NOMO-1 treated with dmso at 0.1 percent for 144 hours (cell line): Measurements from ENCODE around the gene NRSN2.
"Not testable (repeated sequence)": the region's sequence is repeated elsewhere in the genome, so short reads cannot be mapped to it uniquely, and the experiment has no call there.

ENCODE experiments used
- DNase-seq: peaks from one replicate; lab custom pipeline; 2025; ENCODE audit not compliant: unreplicated experiment; lab: John Stamatoyannopoulos, UW

The NRSN2 gene

GRCh38 chr20:325045-325888 is 21.6 kb upstream of the NRSN2 start, which contains the start of gene SOX12:
Gene SOX12 (plus strand): TSS chr20:325552. CDS start chr20:325925, 373 bp downstream.
- peak; percentile 95 for DNase-seq

- DNase-seq: peak; percentile 15
Observed at GRCh38 chr20:325889-326644, 20.8 kb upstream of the NRSN2 start.

- DNase-seq: peak; percentile 7
Observed at GRCh38 chr20:326645-327185, 20.2 kb upstream of the NRSN2 start.

- peak; percentile 42 for DNase-seq
Observed at GRCh38 chr20:327186-328026, 19.5 kb upstream of the NRSN2 start.

GRCh38 chr20:328027-328974 is 18.6 kb upstream of the NRSN2 start:
- DNase-seq: no peak

- no peak for DNase-seq
Observed at GRCh38 chr20:328975-329695, 17.8 kb upstream of the NRSN2 start.

GRCh38 chr20:329851-330232 is 17.1 kb upstream of the NRSN2 start:
- DNase-seq: no peak

GRCh38 chr20:330233-331149 is 16.4 kb upstream of the NRSN2 start:
- DNase-seq: peak; percentile 73

- DNase-seq: no peak
Observed at GRCh38 chr20:334578-334977, 12.3 kb upstream of the NRSN2 start.

- not testable (repeated sequence) for DNase-seq
Observed at GRCh38 chr20:336040-336439, 10.9 kb upstream of the NRSN2 start.

GRCh38 chr20:341682-342081 is 5.2 kb upstream of the NRSN2 start:
- DNase-seq: no peak

- no peak for DNase-seq
Observed at GRCh38 chr20:343107-343506, 3.8 kb upstream of the NRSN2 start.

GRCh38 chr20:346033-346639 is 775 bp upstream of the NRSN2 start:
- no peak for DNase-seq

- DNase-seq: no peak
Observed at GRCh38 chr20:347317-347639, 367 bp downstream of the NRSN2 start.

- peak; percentile 84 for DNase-seq
Observed at GRCh38 chr20:347640-348484, 951 bp downstream of the NRSN2 start.

- DNase-seq: no peak
Observed at GRCh38 chr20:348972-349841, 2.3 kb downstream of the NRSN2 start.
